PFSK-1 (cell line): ENCODE data around the gene PRPF8.

Experiments
- FOXP2 ChIP-seq: optimal IDR thresholded peaks from 2 replicates; pipeline ENCODE3; 2011; ENCODE audit warnings: borderline replicate concordance, control low read depth, inconsistent platforms; ENCODE audit not compliant: insufficient read depth; ENCODE audit errors: extremely low read length, extremely low read depth
- POLR2AphosphoS5 ChIP-seq: IDR thresholded peaks from 2 replicates; pipeline ENCODE4 v1.6.1; 2012; ENCODE audit warnings: low read depth, mild to moderate bottlenecking, control low read depth, low read length, moderate library complexity
- REST ChIP-seq, 2 experiments: IDR thresholded peaks; 2 replicates each; pipeline versions ENCODE4 v1.6.1 to v1.8.0; 2011 to 2012; ENCODE audit warnings: low read depth in 2 of 2, low read length in 2 of 2, control low read depth in 1 of 2, inconsistent platforms in 1 of 2, mild to moderate bottlenecking in 1 of 2, moderate library complexity in 1 of 2; ENCODE audit not compliant: insufficient read depth in 1 of 2
- SIN3A ChIP-seq: IDR thresholded peaks from 2 replicates; pipeline ENCODE4 v1.6.1; 2012; ENCODE audit warnings: mild to moderate bottlenecking, low read length, moderate library complexity, borderline replicate concordance; ENCODE audit not compliant: insufficient read depth
- TAF1 ChIP-seq: IDR thresholded peaks from 2 replicates; pipeline ENCODE4 v1.6.1; 2012; ENCODE audit warnings: low read length, control low read depth, borderline replicate concordance; ENCODE audit not compliant: insufficient read depth

PRPF8 gene

GRCh38 chr17:1628856-1629503 lies 55.7 kb downstream of the PRPF8 start:
- TF ChIP-seq REST (IDR thresholded peaks at IDR 0.05; ENCODE audit: insufficient read depth in 1 of 2, low read depth in 2 of 2, low read length in 2 of 2) (no peak), FOXP2 (no peak), TAF1 (no peak), POLR2AphosphoS5 (no peak; the same call in 1 of the 2 replicates), SIN3A (0 out of 2 replicates have a peak, but pooled peaks have one; percentile 40)

GRCh38 chr17:1627982-1628855 lies 56.4 kb downstream of the PRPF8 start, which contains the start of gene SLC43A2:
SLC43A2 (minus strand) TSS chr17:1628834; CDS start chr17:1627874, 960 bp downstream.
- TF ChIP-seq FOXP2, result peak; percentile 55
- TF ChIP-seq TAF1, result no peak
- TF ChIP-seq REST (IDR thresholded peaks at IDR 0.05; ENCODE audit: insufficient read depth in 1 of 2, low read depth in 2 of 2, low read length in 2 of 2), result no peak

- no peak for TF ChIP-seq FOXP2
- TF ChIP-seq REST (IDR thresholded peaks at IDR 0.05; ENCODE audit: insufficient read depth in 1 of 2, low read depth in 2 of 2, low read length in 2 of 2), result no peak
- TF ChIP-seq SIN3A, result no peak
- TF ChIP-seq TAF1, result no peak
- no peak for TF ChIP-seq POLR2AphosphoS5
Measured at GRCh38 chr17:1627182-1627981, 57.3 kb downstream of the PRPF8 start.

- TF ChIP-seq REST (IDR thresholded peaks at IDR 0.05; ENCODE audit: insufficient read depth in 1 of 2, low read depth in 2 of 2, low read length in 2 of 2) (no peak), POLR2AphosphoS5 (no peak), SIN3A (no peak), FOXP2 (no peak), TAF1 (no peak)
Measured at GRCh38 chr17:1626333-1626732, 58.3 kb downstream of the PRPF8 start.
